Fibroblast of upper back skin (primary cell): ENCODE data around the gene RHBDL1.

ENCODE experiments used
- DNase-seq: peaks from one replicate; pipeline ENCODE4 v3.0.0-alpha.2; 2013

RHBDL1 gene

GRCh38 chr16:674968-675883 is at the start of gene RHBDL1:
Gene RHBDL1, plus strand, starts transcription at chr16:675671. Its CDS starts 120 bp downstream, at chr16:675791.
- peak; percentile 43 for DNase-seq

- DNase-seq: no peak
Observed at GRCh38 chr16:625977-626765, 49.3 kb upstream of the RHBDL1 start.

- peak; percentile 92 for DNase-seq
Observed at GRCh38 chr16:626787-627453, 48.6 kb upstream of the RHBDL1 start.

- no peak for DNase-seq
Observed at GRCh38 chr16:627454-628239, 47.8 kb upstream of the RHBDL1 start.

GRCh38 chr16:628321-629061 is 47.0 kb upstream of the RHBDL1 start:
- no peak for DNase-seq

- DNase-seq: no peak
Observed at GRCh38 chr16:629185-629832, 46.2 kb upstream of the RHBDL1 start.

- DNase-seq: no peak
Observed at GRCh38 chr16:629833-630248, 45.6 kb upstream of the RHBDL1 start.

GRCh38 chr16:630249-630814 is 45.1 kb upstream of the RHBDL1 start:
- DNase-seq: no peak

GRCh38 chr16:630815-631405 is 44.6 kb upstream of the RHBDL1 start, which contains the start of gene WFIKKN1:
Gene WFIKKN1, plus strand, starts transcription at chr16:630985. Its CDS starts 269 bp downstream, at chr16:631254.
- no peak for DNase-seq

GRCh38 chr16:631808-632358 is 43.6 kb upstream of the RHBDL1 start:
- no peak for DNase-seq

GRCh38 chr16:632486-633335 is 42.8 kb upstream of the RHBDL1 start:
- DNase-seq: no peak

- no peak for DNase-seq
Observed at GRCh38 chr16:633336-634050, 42.0 kb upstream of the RHBDL1 start.

GRCh38 chr16:634051-634670 is 41.3 kb upstream of the RHBDL1 start:
- no peak for DNase-seq

GRCh38 chr16:634996-635395 is 40.5 kb upstream of the RHBDL1 start:
- DNase-seq: no peak

GRCh38 chr16:635573-636205 is 39.8 kb upstream of the RHBDL1 start:
- DNase-seq: no peak

GRCh38 chr16:636206-637080 is 39.0 kb upstream of the RHBDL1 start, which contains the start of gene METTL26:
Gene METTL26, minus strand, starts transcription at chr16:636305. Its CDS starts 15 bp downstream, at chr16:636290.
- DNase-seq: peak; percentile 94
